Endothelial cell (in vitro differentiated cells): ENCODE results near the gene RAB40B. TPM values are rescaled to one million over a fixed set of nuclear protein-coding genes. Genes with fewer than 3 reads are reported as not detected.
"Not testable (repeated sequence)": the region's sequence is repeated elsewhere in the genome, so short reads cannot be mapped to it uniquely, and the experiment has no call there.

Source experiments
- DNase-seq: peaks from one replicate; pipeline ENCODE4 v3.0.0; 2021; ENCODE audit warnings: low spot score
- H3K27ac Mint-ChIP-seq: one replicate; pipeline ENCODE4 v1.8.0; 2021; ENCODE audit warnings: mixed read lengths, inconsistent platforms; ENCODE audit not compliant: unreplicated experiment
- H3K27me3 Mint-ChIP-seq: one replicate; pipeline ENCODE4 v1.8.0; 2021; ENCODE audit warnings: mild to moderate bottlenecking, moderate library complexity, mixed read lengths, inconsistent platforms; ENCODE audit not compliant: unreplicated experiment
- H3K36me3 Mint-ChIP-seq: one replicate; pipeline ENCODE4 v1.8.0; 2021; ENCODE audit warnings: mild to moderate bottlenecking, low read depth, mixed read lengths, inconsistent platforms; ENCODE audit not compliant: unreplicated experiment
- H3K4me1 Mint-ChIP-seq: one replicate; pipeline ENCODE4 v1.8.0; 2021; ENCODE audit warnings: mild to moderate bottlenecking, mixed read lengths, inconsistent platforms; ENCODE audit not compliant: unreplicated experiment
- H3K4me3 Mint-ChIP-seq: one replicate; pipeline ENCODE4 v1.8.0; 2021; ENCODE audit warnings: mild to moderate bottlenecking, mixed read lengths, inconsistent platforms; ENCODE audit not compliant: unreplicated experiment
- H3K9me3 Mint-ChIP-seq: one replicate; pipeline ENCODE4 v1.8.0; 2021; ENCODE audit warnings: mixed read lengths, inconsistent platforms; ENCODE audit not compliant: unreplicated experiment
- total RNA-seq: library from RNA; stranded (reverse); fragmentation: NEBNext Ultra II Directional; extraction: Animal tissue kit (Norgen Biotek cat#: 25700); gene quantifications from one replicate; pipeline ENCODE4 v1.2.1, GENCODE V29; 2021; ENCODE audit not compliant: unreplicated experiment
- TF ChIP-seq, protein P1 (sequence below): fragments of 200-600 bp; sonication (generic); IDR thresholded peaks from one replicate; pipeline ENCODE4 v1.5.0; 2021; ENCODE audit warnings: antibody characterized with exemption; ENCODE audit not compliant: unreplicated experiment

RAB40B gene
- total RNA-seq, 1 donor from 2014 or later = 6.7 TPM

DNA sequence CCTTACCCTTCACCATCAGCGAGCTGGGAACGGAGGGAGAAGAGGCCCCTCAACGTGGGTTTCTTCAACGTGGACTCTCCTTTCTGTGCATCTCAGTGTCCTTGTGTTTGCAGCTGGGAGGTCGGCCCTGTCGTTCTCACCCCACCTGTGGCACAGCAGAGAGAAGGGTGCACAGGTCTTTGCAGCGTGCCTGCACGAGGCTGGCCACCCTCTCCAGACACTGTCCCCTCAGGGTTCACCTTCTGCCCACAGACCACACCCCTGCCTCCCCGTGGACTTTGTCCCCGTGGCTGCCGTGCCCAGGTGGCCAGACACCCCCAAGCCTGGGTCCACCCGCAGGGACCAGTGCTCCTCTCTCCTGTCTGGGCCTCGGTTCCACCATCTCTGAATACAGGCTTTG is 43.0 kb downstream of the RAB40B start:
- TF ChIP-seq, protein P1, sequence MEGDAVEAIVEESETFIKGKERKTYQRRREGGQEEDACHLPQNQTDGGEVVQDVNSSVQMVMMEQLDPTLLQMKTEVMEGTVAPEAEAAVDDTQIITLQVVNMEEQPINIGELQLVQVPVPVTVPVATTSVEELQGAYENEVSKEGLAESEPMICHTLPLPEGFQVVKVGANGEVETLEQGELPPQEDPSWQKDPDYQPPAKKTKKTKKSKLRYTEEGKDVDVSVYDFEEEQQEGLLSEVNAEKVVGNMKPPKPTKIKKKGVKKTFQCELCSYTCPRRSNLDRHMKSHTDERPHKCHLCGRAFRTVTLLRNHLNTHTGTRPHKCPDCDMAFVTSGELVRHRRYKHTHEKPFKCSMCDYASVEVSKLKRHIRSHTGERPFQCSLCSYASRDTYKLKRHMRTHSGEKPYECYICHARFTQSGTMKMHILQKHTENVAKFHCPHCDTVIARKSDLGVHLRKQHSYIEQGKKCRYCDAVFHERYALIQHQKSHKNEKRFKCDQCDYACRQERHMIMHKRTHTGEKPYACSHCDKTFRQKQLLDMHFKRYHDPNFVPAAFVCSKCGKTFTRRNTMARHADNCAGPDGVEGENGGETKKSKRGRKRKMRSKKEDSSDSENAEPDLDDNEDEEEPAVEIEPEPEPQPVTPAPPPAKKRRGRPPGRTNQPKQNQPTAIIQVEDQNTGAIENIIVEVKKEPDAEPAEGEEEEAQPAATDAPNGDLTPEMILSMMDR = no peak
- Mint-ChIP-seq H3K36me3 (peaks cover 7% of the 10 kb centered on the region), H3K9me3 (no peaks in the 10 kb centered on the region), H3K27ac (no peak overlapping the region), H3K27me3 (no peaks in the 10 kb centered on the region), H3K4me1 (peaks cover 5% of the 10 kb centered on the region), H3K4me3 (no peak overlapping the region)
- no peak for DNase-seq

DNA sequence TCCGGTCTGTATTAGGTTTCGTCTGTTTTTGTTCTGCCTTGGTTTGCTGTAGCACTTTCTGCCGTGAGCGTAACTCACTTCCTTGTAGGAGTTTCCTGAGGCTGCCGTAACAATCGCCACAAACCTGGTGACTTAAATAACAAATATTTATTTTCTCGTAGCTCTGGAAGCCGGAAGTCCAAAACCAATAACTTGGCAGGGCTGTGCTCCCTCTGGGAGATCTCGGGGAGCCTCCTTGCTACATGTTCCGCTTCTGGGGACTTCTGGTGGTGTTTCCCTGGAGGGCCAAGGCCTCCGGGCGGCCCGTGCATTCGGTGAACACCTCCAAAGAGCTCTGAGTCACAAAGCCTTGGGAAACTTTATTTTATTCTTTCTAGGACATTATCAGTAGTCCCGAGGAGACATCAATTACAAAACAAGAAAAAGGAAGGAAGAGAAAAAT is 43.4 kb downstream of the RAB40B start:
- Mint-ChIP-seq H3K4me3 (no peak overlapping the region), H3K4me1 (peaks cover 5% of the 10 kb centered on the region), H3K27ac (peak overlapping the region; percentile 72), H3K9me3 (no peaks in the 10 kb centered on the region), H3K36me3 (peaks cover 7% of the 10 kb centered on the region), H3K27me3 (peaks cover 3% of the 10 kb centered on the region)
- no peak for DNase-seq
- TF ChIP-seq, protein P1 = no peak

DNA sequence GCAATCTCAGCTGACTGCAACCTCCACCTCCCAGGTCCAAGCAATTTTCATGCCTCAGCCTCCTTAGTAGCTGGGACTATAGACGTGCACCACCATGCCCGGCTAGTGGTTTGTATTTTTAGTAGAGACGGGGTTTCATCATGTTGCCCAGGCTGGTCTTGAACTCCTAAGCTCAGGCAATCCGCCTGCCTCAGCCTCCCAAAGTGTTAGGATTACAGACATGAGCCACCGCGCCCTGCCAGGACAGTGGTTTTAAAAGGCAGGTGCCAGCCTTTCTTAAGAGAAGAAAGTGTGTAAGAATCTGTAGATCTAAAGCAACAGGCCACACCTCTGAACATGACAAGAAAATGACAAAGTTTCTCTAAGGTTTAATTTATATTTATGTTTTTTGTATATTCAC is 43.9 kb downstream of the RAB40B start:
- DNase-seq, H3K36me3 Mint-ChIP-seq, H3K27me3 Mint-ChIP-seq, H3K4me3 Mint-ChIP-seq, H3K9me3 Mint-ChIP-seq, H3K27ac Mint-ChIP-seq, H3K4me1 Mint-ChIP-seq: not testable (repeated sequence)

DNA sequence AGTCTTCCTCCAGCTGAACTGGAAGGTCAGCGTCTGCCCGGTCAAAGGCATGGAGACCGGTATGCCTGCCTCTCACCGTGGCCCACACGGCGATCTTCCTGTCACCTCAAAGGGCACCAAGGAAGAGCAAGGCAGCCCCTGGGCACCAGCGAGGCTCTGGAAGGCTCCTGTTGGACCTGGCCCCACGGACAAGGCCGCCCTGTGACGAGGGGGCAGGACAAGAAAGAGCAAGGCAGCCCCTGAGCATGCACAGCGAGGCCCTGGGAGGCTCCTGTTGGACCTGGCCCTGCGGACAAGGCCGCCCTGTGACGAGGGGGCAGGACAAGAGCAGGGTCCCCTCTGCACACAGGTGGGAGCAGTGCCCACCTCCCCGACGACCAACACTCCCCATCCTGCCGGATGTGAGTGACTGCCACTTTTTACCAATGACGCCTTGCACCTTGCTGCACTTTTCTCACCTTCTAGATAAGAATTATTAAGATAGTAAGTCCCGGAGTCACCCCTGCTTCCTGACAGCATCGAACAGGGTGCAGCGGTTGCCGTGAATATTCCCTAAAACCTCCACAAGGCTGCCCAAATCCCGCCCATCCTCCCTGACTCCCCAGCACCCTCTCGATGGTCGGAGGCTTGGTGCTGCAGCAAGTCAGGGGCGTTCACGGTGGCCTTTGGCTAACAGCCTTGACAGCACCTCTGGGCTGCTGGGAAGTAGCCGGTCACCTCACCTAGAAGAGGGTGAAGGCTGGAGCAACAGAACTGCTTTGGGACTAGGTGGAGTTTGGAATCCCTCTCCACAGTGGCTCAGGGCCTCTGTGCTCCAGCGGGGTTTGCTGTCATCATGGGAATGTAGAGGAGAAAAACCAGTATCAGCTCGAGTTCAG is 44.6 kb downstream of the RAB40B start:
- Mint-ChIP-seq H3K36me3 (peaks cover 7% of the 10 kb centered on the region), H3K4me3 (no peak overlapping the region), H3K4me1 (peaks cover 5% of the 10 kb centered on the region), H3K9me3 (no peaks in the 10 kb centered on the region), H3K27ac (no peak overlapping the region), H3K27me3 (peaks cover 6% of the 10 kb centered on the region)
- no peak for DNase-seq
- TF ChIP-seq, protein P1 = no peak

DNA sequence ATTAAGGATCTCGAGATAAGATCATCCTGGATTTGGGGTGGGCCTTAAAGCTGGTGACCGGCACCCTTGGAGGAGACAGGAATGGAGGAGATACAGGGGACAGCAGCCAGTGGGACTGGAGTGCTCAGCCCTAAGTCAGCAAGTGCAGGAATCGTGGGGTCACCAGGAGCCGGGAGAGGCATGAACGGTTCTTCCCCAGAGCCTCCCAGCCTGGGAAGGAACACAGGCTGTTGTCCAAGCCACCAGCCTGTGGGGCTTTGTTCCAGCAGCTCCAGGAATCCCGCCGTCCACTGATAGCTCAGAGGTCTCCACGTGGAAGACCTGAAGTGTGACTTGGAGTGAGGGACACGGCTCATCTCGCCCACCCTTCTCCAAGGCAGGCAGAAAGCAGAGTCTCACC is 47.8 kb downstream of the RAB40B start:
- H3K4me3 Mint-ChIP-seq = no peak overlapping the region
- H3K27me3 Mint-ChIP-seq = peaks cover 14% of the 10 kb centered on the region
- H3K9me3 Mint-ChIP-seq = no peaks in the 10 kb centered on the region
- H3K36me3 Mint-ChIP-seq = no peaks in the 10 kb centered on the region
- TF ChIP-seq, protein P1 = no peak
- peaks cover 9% of the 10 kb centered on the region for H3K4me1 Mint-ChIP-seq
- H3K27ac Mint-ChIP-seq = no peak overlapping the region
- no peak for DNase-seq
